GM12878 (cell line): ENCODE measurements around the gene RAB22A. TPM values are rescaled to one million over a fixed set of nuclear protein-coding genes. Genes with fewer than 3 reads are reported as not detected.

Experiments
- BACH1 ChIP-seq: fragments of 450-650 bp; IDR thresholded peaks from 2 replicates; pipeline ENCODE4 v1.6.1; 2017; ENCODE audit warnings: mild to moderate bottlenecking, borderline replicate concordance
- CBX3 ChIP-seq: fragments of 200-600 bp; sonication (generic); IDR thresholded peaks from 2 replicates; pipeline ENCODE4 v1.6.1; 2016; ENCODE audit warnings: low read depth, borderline replicate concordance
- JUND ChIP-seq: IDR thresholded peaks from 2 replicates; pipeline ENCODE4 v1.6.1; 2012; ENCODE audit warnings: low read depth, mild to moderate bottlenecking, low read length, improper control_type of control experiment, moderate library complexity
- MXI1 ChIP-seq: fragments of 150-350 bp; IDR thresholded peaks from 2 replicates; pipeline ENCODE4 v1.6.1; 2011; ENCODE audit warnings: low read depth, mild to moderate bottlenecking, inconsistent platforms, low read length, improper control_type of control experiment
- NFXL1 ChIP-seq: fragments of 450-650 bp; IDR thresholded peaks from 2 replicates; pipeline ENCODE4 v1.6.1; 2017; ENCODE audit warnings: antibody characterized with exemption, mild to moderate bottlenecking, borderline replicate concordance
- PAX8 ChIP-seq: fragments of 450-650 bp; IDR thresholded peaks from 2 replicates; pipeline ENCODE4 v1.6.1; 2017; ENCODE audit warnings: mild to moderate bottlenecking, moderate library complexity
- RCOR1 ChIP-seq: conservative IDR thresholded peaks from 2 replicates; pipeline ENCODE4 v1.6.1; 2012; ENCODE audit warnings: low read depth, low read length, improper control_type of control experiment
- SIX5 ChIP-seq: IDR thresholded peaks from 2 replicates; pipeline ENCODE4 v1.6.1; 2011; ENCODE audit warnings: mild to moderate bottlenecking, low read depth, low read length, moderate library complexity; ENCODE audit not compliant: severe bottlenecking
- SMC3 ChIP-seq: IDR thresholded peaks from 2 replicates; pipeline ENCODE4 v1.6.1; 2011; ENCODE audit warnings: low read length, improper control_type of control experiment, borderline replicate concordance
- WRNIP1 ChIP-seq: IDR thresholded peaks from 2 replicates; pipeline ENCODE4 v1.6.1; 2011; ENCODE audit warnings: low read depth, low read length, improper control_type of control experiment, borderline replicate concordance
- polyA plus RNA-seq, 11 experiments: library from polyadenylated mRNA; depleted of rRNA in 4 of 11; unstranded in 6 of 11; stranded (reverse) in 5 of 11; fragments of >200 nt; fragmentation: Nextera tagmentation in 4 of 11; fragmentation: Illumina TruSeq in 1 of 11; extraction: Ambion mirVana in 4 of 11; extraction: Trizol in 1 of 11; gene quantifications; 1 replicate in 1 of 11; 2 replicates in 10 of 11; pipeline versions ENCODE4 v1.2.1 to v1.2.3, GENCODE V29; 2011 to 2016; ENCODE audit warnings: inconsistent platforms in 2 of 11, missing spikeins in 2 of 11, low read depth in 1 of 11
- total RNA-seq, 4 experiments: library from RNA; depleted of rRNA in 3 of 4; stranded (reverse); fragments of >200 nt in 3 of 4; fragmentation: Illumina TruSeq in 1 of 4; extraction: Trizol in 1 of 4; gene quantifications; 2 replicates each; pipeline versions ENCODE4 v1.2.1 to v1.2.3, GENCODE V29; 2013 to 2021
- TF ChIP-seq, protein P1 (sequence below): fragments of 450-650 bp; IDR thresholded peaks from 2 replicates; pipeline ENCODE4 v1.6.1; 2016; ENCODE audit warnings: mild to moderate bottlenecking, moderate library complexity, borderline replicate concordance
- TF ChIP-seq, protein P2 (sequence below), 3 experiments: IDR thresholded peaks in 2 of 3; conservative IDR thresholded peaks in 1 of 3; 2 replicates each; pipeline ENCODE4 v1.5.1; 2011; ENCODE audit warnings: low read depth in 3 of 3, low read length in 3 of 3, mild to moderate bottlenecking in 3 of 3, control low read depth in 2 of 3, moderate library complexity in 2 of 3, inconsistent platforms in 1 of 3, mixed read lengths in 1 of 3; ENCODE audit not compliant: control insufficient read depth in 2 of 3, insufficient read depth in 1 of 3; ENCODE audit errors: extremely low read depth in 1 of 3

Gene RAB22A
- total and polyA plus RNA-seq, 10 of the 15 experiments (the other 5 are each of a cell fraction or from before 2014, with no cell fraction given): 2.7 to 12.0 (median 10.0) TPM

DNA sequence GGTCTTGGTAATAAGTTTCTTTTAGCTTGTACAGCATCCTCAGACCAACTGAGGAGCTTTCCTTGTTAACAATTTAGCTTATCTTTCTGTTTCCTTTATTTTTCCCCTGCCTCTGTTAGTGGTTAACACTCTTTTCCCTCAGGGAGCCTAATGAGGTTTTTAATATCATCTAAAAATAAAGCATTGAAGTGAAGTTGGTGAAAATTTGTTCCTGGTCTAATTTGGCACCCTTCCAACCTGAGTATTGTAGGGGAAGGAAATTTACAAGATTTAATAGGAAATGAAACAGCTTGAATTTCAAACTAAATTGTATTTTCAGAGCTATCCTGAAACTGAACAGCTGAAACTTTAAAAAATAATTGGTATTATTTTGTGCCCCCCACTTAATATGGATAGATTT lies 51.4 kb downstream of the RAB22A start (continued):
- TF ChIP-seq, protein P1, sequence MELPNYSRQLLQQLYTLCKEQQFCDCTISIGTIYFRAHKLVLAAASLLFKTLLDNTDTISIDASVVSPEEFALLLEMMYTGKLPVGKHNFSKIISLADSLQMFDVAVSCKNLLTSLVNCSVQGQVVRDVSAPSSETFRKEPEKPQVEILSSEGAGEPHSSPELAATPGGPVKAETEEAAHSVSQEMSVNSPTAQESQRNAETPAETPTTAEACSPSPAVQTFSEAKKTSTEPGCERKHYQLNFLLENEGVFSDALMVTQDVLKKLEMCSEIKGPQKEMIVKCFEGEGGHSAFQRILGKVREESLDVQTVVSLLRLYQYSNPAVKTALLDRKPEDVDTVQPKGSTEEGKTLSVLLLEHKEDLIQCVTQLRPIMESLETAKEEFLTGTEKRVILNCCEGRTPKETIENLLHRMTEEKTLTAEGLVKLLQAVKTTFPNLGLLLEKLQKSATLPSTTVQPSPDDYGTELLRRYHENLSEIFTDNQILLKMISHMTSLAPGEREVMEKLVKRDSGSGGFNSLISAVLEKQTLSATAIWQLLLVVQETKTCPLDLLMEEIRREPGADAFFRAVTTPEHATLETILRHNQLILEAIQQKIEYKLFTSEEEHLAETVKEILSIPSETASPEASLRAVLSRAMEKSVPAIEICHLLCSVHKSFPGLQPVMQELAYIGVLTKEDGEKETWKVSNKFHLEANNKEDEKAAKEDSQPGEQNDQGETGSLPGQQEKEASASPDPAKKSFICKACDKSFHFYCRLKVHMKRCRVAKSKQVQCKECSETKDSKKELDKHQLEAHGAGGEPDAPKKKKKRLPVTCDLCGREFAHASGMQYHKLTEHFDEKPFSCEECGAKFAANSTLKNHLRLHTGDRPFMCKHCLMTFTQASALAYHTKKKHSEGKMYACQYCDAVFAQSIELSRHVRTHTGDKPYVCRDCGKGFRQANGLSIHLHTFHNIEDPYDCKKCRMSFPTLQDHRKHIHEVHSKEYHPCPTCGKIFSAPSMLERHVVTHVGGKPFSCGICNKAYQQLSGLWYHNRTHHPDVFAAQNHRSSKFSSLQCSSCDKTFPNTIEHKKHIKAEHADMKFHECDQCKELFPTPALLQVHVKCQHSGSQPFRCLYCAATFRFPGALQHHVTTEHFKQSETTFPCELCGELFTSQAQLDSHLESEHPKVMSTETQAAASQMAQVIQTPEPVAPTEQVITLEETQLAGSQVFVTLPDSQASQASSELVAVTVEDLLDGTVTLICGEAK: no peak
- TF ChIP-seq SIX5 (no peak), RCOR1 (no peak), BACH1 (no peak), MXI1 (no peak), JUND (no peak), WRNIP1 (no peak), PAX8 (no peak), CBX3 (no peak), NFXL1 (no peak), SMC3 (no peak)
- TF ChIP-seq, protein P2, sequence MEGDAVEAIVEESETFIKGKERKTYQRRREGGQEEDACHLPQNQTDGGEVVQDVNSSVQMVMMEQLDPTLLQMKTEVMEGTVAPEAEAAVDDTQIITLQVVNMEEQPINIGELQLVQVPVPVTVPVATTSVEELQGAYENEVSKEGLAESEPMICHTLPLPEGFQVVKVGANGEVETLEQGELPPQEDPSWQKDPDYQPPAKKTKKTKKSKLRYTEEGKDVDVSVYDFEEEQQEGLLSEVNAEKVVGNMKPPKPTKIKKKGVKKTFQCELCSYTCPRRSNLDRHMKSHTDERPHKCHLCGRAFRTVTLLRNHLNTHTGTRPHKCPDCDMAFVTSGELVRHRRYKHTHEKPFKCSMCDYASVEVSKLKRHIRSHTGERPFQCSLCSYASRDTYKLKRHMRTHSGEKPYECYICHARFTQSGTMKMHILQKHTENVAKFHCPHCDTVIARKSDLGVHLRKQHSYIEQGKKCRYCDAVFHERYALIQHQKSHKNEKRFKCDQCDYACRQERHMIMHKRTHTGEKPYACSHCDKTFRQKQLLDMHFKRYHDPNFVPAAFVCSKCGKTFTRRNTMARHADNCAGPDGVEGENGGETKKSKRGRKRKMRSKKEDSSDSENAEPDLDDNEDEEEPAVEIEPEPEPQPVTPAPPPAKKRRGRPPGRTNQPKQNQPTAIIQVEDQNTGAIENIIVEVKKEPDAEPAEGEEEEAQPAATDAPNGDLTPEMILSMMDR (IDR thresholded peaks at IDR 0.05 in 2 of 3, conservative IDR thresholded peaks at IDR 0.05 in 1 of 3; ENCODE audit: control insufficient read depth in 2 of 3, extremely low read depth in 1 of 3, insufficient read depth in 1 of 3, low read depth in 3 of 3, low read length in 3 of 3): no peak
